Germinal center (tissue), 1 donor: ENCODE measurements around the gene CD180.
A peak's percentile ranks its signal among the peaks of the same experiment; 100 is the strongest.

ENCODE experiments used
- DNase-seq: peaks from one replicate; pipeline ENCODE4 v3.0.0; 2012; ENCODE audit warnings: mixed read lengths, low spot score

CD180 gene

DNA sequence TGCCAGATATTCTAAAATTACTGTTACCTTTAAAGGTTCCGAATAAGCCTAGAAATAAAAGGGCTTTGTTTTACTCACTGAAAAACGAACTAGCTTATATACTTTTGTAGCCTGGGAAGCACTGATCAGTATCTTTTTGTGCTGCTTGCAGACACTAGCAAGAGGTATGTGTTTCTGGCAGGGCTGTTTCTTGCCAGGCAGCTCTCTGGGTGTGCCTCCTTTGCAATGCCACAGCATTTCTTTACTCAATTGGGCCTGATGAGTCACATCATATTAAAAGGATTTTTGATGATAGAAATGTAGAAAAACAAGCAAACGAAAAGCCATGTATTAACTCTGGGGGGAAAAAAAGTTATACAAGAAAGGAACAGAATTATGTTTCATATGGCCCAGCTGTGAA is 35.6 kb downstream of the CD180 start:
- DNase-seq: no peak

DNA sequence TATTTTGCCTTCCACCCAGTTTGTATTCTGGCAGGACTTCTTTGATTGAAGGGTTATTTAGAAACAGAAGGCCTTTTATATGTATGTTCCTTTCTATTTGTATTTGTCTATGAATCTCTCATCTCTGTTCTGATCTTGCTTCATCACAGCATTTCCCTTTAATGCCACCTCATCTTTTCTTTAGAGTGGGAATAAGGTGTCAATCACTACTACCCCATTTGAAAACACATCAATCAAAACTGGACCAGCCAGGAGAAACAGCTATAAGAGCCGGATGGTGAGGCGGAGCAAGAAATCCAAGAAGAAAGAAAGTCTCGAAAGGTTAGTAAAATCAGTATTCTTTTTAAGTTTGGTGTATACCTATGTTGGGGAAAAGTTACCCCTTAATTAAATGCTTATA is 36.3 kb downstream of the CD180 start:
- DNase-seq: no peak

DNA sequence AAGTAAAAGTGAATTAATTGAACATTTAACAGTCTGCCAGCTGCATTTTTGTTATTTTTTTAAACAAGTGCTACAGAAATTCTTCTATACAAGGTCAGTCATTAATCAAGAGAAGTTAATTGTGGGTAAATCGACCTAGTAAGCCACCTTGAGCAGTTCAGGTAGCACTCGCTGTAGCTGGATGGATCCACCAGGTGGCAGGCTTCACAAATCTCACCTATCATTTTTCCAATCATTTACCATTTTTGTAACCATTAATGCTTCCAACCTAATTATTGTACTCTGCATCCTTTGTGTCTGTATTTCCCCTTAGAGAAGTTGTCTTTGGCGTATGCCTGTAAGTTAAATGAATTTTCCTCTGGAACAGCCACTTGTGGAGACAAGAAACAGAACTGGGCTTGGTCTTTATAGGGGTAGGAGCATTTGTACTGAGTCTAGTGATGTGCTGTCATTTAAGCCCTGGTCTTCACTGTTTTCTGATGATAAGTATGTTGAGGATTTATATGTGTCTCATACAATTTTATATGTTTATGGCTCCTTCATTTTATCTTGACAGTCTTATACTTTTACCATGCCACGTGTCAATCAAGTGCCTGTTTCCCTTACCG is 39.5 kb downstream of the CD180 start:
- DNase-seq: peak; percentile 59

DNA sequence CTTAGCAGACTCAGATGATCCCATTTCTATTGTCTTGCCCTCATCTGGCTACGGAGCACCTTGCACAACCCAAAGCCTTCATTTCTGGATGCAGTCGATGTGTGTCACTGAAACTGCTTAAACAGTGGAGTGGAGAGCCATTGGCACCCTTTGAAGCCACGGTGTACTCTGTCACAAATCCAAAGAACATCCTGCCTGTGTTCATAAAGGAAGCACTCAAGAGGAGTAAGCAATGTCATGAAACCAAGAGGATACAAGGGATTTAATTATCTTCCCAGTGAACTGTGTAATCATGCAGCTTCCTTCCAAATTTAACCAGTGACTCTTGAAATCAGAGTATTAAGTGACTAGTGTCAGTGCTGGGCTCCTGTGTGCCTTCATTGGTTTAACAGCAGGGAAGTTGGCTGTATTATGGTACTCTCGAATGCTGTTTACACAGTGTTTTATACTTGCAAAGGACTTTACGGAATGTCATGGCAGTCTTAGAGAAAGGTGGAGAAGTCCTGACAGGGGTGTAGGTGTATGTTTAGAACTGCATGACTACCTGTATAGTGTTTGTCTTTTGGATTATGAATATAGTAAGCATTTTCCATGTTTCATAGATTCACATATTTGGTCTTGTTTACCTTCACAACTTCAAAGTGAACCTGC is 41.9 kb downstream of the CD180 start:
- no peak for DNase-seq

DNA sequence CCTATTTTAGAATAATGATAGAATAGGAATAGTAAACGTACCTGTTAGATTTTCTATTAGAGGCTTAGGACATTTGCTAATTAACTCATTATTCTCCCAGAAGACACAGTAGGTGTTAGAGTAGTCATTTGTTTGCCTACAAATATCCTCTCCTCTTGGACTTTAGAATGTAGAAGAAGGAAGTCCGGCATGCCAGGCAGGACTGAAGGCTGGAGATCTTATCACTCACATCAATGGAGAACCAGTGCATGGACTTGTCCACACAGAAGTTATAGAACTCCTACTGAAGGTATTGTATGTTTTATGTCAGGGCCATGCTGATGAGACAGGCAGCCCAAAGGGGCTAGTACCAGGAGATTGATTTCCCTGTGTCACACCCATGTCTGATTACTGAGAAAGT is 43.3 kb downstream of the CD180 start:
- DNase-seq: no peak

DNA sequence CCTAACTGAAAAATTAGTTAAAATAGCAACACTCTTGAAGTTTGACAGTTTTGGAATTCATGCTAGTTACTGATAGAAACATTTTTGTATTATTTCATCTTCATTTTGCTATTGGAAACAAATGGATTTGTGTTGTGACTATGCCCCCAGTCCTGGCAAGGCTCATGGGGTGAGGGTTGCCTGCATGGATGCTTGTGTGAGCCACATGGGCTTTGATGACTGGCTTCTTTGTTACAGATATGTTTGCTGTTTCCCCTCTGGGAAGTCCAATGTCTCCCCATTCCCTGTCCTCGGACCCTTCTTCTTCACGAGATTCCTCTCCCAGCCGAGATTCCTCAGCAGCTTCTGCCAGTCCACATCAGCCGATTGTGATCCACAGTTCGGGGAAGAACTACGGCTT is 44.2 kb downstream of the CD180 start:
- no peak for DNase-seq

DNA sequence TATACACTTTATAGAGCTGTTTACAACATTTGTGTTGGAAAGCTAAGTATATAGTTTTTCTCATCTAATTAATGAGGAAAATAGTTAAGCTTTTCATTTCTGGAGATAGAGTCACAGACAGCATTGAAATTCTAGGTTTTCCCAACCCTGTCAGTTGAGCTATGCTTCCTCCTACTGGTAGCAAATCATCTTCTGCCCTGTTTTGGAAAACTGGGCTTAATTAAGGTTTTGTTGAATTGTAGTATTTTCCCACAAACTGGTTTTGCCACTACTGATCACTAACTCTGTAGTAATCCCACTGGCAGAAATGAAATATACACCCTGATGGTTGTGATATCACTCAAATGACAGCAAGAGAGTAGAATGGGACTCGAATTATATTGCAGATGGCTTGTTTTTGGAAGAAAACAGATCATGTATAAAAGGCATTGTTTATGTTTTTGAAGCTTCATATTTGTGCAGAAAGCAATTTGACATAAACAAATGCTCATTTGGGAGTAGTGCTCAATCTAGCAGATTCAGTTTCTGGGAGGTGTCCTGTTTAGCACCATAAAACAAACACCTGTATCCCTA is 46.6 kb downstream of the CD180 start:
- no peak for DNase-seq

DNA sequence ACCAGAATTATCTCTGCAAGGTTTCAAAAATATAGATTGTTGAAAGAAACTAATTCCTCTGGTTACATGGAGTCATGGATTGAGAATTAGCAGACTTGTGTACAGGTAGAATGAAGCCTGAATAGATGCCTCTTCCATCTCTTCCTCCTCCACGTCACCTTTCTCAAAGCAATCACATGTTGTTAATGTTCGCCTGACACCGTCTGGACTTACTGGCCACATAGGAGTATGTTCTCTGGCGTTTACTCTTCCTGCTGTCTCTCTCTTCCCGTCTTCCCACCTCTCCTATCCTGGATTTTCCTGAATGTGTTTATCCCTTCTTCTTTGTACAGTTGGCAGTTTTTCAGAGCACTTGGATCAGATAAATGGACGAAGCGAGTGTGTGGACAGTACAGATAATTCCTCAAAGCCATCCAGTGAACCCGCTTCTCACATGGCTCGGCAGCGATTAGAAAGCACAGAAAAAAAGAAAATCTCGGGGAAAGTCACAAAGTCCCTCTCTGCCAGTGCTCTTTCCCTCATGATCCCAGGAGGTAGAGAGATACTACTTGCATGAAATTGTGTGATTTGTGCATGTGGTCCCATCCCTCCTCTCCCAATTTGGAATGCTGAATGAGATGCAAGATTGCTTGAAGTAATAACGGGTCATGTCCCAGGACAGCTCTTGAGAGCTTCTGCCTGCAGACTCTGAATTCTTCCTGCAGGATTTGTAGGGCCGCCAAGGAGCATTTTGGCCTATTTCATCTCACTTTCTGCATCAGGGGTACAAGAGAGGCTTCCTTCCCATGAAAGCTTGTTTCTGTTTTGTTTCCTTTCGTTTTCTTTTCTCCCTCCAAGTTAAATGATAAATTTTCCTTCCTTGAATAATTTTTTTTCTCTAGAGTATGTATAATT is 47.3 kb downstream of the CD180 start:
- DNase-seq: no peak

DNA sequence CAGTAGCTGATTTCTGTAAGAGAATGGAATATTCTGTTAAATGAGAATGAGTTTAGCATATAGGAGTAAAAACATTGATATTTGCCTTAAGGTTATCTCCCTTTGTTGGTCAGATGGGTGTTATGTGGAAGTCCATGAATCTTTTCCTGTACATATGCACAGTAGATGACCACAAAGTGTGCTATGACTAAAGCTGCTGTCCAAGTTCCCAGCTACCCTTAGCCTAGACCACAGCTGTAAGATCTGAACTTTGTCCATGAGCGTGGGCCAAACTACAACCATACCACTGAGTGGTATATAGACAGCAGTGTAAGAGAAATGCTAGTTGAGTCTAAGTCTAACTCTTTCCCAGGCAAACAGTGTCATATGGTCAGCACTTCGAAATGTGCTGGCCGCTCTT is 48.8 kb downstream of the CD180 start:
- DNase-seq: no peak

DNA sequence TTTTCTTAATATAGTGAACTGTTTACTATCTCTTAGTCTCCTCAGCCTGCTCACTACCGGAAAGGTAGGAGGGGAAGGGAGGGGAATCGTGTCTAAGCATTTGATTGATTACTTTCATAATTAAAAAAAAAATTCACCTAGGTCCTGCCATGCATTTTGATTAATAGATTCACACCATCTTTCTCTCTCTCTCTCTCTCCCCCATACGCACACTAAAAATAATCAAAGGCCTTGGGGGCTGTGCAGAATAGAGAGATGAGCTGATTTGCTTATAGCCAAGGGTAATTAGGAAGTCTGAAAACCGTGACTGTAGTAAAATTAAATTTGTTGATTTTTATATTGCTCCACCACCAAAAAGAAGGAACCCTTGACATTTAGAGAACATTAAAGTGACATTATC is 49.6 kb downstream of the CD180 start:
- DNase-seq: no peak

DNA sequence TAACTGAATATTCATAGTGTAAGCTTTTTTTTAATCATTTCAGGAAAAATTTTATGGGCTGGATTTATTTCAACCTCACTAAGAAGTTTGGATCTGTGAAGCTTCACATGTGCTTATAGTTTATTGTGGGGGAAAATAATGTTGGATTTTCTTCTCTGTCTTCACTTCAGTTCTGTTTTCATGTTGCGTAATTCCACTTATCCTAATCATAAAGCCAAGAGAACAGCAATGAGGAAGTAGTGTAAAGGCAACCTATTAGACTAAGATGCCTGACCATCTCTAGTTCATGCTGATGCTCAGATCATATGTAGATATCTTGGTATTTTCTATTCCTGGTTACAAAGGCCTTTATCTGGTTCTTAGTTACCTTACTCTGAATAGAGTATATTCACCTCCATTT is 50.0 kb downstream of the CD180 start:
- no peak for DNase-seq

DNA sequence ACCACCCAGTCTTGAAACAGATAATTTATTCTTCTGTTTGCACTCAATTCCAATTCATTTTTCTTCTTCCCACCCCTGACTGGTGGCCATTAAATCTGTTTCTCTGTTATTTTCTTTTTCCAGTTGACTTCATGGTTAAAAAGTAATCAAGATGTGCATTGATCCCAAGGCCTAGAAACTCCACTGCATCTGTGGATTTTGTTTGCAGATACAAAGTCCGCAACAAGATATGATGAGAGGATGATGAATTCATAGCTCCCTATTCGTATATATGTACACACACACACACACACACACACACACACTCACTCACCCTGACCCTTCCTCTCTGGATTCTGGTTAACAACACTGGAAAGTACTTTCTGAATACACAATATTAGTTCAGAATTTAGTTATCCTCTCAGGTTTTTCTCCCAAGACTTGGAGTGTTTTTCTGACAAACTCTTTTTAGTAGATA is 52.4 kb downstream of the CD180 start:
- no peak for DNase-seq

DNA sequence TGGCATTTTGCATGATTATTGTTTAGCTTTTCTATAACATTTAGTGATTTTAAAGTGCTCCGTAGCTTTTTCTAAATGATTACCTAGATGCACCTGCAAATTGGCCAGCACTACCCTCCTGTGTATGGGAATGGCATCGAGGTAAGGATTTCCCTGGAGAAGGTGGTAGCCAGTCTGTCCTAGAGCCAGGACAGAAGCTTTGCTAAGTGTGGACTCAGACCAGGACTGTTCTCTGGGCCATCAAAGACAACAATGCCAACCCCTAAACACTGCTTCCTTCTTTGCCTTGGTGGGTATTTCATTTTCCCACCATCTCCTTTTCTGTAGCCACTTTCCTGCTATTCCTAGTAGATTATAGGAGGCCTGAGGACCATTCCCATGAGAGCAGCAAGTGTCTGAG is 53.0 kb downstream of the CD180 start:
- DNase-seq: no peak

DNA sequence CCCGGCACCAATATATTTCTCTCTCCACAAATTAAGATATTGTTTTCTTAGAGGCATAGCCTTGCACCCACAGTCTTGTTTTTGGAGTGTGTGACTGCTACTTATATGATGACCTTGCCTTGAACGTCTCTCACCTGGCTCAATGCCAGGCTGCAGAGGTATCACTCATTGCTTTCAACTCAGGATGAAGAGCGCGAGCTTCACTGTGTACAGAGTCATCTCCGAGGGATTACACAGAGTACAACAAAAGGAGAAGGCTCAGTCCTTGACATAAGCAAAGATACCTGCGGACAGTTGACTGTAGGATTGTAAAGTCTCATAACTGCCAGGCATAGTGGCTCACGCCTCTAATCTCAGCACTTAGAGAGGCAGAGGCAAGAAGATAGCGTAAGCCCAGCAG is 53.8 kb downstream of the CD180 start:
- DNase-seq: no peak

DNA sequence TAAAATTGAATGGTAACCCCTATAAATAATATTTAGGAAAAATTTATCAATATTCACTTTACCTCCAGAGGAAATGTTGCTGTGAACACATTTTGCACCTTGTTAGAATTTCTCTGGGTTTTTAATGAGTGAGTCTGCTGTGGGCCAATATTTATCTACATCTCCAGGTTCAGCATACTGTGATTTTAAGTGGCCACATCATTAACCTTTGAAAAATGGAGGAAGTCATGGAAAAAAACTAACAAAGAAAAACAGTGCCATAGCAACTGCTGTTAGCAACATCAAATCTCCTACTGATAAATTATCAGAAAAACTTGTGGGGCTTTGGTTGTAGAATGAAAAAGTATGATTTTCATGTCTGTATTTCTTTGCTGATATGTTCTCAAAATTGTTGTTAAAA is 55.0 kb downstream of the CD180 start:
- DNase-seq: no peak

DNA sequence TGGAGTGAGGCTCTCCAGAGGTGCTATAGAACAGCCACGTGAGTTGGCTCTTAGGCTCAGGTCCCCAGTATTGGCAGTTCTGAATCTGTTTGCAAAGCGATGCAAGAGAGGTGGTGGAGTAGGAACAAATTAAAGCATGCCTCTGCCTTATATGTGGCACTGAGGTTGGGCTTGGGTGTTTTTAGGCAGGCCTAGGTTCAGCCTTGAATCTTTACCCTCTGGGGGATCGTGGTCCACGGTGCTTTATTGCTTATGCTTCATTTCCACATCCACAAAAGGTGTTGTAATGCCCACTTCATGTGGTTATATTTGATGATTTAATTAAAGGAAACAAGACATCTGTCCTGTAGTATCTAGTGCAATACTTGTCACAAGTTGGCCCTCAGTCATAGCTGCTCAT is 56.2 kb downstream of the CD180 start:
- DNase-seq: no peak

DNA sequence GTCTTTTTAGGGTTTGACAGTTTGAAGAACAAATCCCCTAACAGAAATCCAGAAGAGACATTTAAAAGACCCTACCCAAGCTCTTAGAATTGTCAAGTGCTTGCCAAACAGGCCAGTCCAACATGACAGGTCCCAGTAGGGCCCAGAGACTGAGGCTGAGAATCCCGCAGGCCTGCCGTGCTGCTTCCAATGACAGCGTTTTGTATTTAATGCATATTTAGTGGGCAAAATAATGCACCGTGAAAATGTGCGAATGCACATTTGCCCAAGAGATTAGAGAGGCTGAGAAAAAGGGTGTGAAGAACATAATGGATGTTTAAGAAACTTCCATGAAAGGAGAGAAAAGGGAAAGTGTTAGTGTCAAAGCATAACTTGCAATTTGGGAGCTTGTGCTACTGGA is 57.6 kb downstream of the CD180 start:
- no peak for DNase-seq

DNA sequence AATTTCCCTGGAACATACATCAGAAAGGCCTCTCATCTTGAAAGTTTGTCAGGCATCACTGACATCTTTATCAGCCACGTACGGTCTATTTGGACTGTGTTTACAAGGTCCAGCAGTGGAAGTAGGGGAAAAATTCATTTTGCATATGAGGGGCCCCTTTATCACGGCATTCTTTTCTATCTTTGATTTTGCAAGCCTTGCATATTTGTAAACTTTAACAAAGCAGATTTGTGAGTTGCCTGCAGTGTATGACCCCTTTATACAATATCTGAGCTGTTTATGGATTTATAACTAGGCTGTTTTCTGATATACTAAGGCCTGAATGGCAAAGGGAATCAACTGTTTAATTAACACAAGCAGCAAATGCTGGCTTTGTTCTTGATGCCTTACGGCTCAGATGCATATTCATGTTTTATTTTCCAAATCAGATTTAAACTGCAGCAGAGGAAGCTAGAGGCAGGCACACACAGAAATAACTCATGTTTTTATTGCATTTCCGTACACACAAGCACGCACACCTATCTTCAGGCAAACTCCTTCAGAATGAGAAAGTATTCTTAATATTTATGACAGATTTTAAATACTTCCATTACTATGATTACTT is 61.1 kb downstream of the CD180 start:
- DNase-seq: no peak

DNA sequence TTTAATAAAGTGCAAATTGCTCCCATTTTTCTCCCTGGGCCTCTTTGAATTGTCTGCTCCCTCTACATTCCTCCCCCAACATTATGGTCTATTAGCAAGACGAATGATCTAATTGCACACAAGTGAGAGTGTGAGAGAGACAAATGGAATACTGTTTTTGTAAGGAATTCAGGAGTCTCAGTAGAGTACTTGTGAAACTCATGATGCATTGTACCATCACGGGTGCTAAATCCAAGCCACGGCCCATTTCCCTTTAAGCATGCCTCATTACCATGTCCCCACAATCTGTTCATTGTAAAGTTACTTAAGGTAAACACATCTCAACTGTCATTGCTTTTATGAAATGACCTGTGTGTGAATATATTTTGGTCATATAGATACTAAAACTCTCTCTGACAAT is 62.8 kb downstream of the CD180 start:
- no peak for DNase-seq

DNA sequence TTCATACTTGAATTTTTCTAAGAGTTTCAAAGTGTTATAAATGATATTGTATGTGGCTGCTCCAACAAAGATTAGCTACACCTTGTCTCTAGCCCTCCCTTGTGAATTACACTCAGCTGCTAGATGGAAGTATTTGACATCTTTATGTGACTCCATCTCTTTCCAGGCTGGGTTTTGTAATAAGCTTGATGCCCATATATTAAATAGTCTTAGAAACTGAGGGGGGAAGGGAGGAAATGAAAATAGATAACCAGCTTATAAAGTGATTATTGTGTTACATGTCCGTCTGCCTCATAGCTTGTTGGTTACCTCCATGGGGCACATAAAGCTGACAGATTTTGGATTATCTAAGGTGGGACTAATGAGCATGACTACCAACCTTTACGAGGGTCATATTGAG is 63.4 kb downstream of the CD180 start:
- no peak for DNase-seq

DNA sequence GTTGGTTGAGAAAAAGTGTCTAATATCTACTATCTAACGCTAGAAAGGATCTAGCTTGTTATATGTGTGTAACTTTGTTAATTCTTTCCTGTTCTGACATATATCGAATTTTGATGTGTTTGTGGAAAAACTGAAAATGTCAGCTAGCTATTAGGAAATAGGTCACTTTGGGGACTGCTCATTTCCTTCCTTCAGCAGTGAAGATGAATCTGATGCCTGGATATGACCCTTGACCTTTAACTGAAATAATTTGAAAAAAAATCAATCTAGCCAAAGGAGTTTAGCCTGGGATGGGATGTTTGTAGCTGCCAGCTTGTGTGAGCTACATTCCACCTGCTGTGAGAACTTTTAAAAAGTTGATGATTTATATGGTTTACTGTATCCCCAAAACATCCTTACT is 66.8 kb downstream of the CD180 start:
- DNase-seq: no peak
